RWPE2 (cell line): Measurements from ENCODE around the gene MARVELD1.
A peak's percentile ranks its signal among the peaks of the same experiment; 100 is the strongest.

ENCODE experiments used
- ATAC-seq: fragments of 200-7000 bp; cut with Tn5 transposase; 3 replicates; pipeline ENCODE4 v1.9.1; 2021; ENCODE audit warnings: low read depth
- DNase-seq: peaks from one replicate; pipeline ENCODE4 v3.0.0-alpha.2; 2020; ENCODE audit warnings: low spot score
- H3K27ac ChIP-seq: fragments of 450-650 bp; 2 replicates; pipeline ENCODE4 v1.5.1; 2017; ENCODE audit warnings: mild to moderate bottlenecking; ENCODE audit not compliant: poor library complexity, severe bottlenecking
- H3K27me3 ChIP-seq: fragments of 250-450 bp; sonication (Bioruptor Pico); 2 replicates; pipeline ENCODE4 v1.5.1; 2021; ENCODE audit warnings: mild to moderate bottlenecking, moderate library complexity; ENCODE audit not compliant: insufficient read depth, poor library complexity, severe bottlenecking
- H3K36me3 ChIP-seq: fragments of 250-450 bp; sonication (Bioruptor Pico); 2 replicates; pipeline ENCODE4 v1.5.1; 2020; ENCODE audit warnings: low read depth, mild to moderate bottlenecking, moderate library complexity
- H3K4me1 ChIP-seq: fragments of 250-450 bp; sonication (Bioruptor Pico); 2 replicates; pipeline ENCODE4 v1.5.1; 2021; ENCODE audit warnings: mild to moderate bottlenecking, moderate library complexity; ENCODE audit not compliant: insufficient read depth, poor library complexity, severe bottlenecking
- H3K4me3 ChIP-seq: fragments of 250-450 bp; sonication (Bioruptor Pico); 2 replicates; pipeline ENCODE4 v1.5.1; 2021; ENCODE audit warnings: mild to moderate bottlenecking, moderate library complexity; ENCODE audit not compliant: severe bottlenecking
- H3K9me3 ChIP-seq: fragments of 250-450 bp; sonication (Bioruptor Pico); 2 replicates; pipeline ENCODE4 v1.5.1; 2021; ENCODE audit warnings: mild to moderate bottlenecking, moderate library complexity; ENCODE audit not compliant: severe bottlenecking
- TF ChIP-seq, protein P1 (sequence below): fragments of 450-650 bp; IDR thresholded peaks from one replicate; pipeline ENCODE4 v1.5.1; 2017; ENCODE audit warnings: mild to moderate bottlenecking, moderate library complexity; ENCODE audit not compliant: poor library complexity, severe bottlenecking

The MARVELD1 gene

DNA sequence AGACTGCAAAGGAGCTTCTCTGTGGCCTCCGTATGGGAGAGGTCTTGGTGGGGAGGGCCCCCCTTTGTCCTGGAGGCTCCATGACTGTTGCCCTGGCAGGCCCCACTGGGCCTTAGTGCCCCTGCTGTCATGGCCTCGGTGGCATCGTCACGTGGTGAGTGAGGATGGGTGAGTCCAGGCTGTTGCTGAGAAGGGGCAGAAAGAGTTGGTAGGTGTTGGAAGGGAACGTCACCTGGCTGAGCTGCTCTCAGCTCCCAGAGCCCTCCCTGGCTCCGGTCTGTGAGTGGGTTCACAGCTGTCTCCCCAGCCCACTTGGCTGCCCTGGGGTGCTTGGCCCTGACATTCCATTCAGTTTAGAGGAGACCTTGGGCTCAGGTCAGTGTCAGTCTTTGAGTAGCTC lies 42.2 kb downstream of the MARVELD1 start:
- TF ChIP-seq, protein P1, sequence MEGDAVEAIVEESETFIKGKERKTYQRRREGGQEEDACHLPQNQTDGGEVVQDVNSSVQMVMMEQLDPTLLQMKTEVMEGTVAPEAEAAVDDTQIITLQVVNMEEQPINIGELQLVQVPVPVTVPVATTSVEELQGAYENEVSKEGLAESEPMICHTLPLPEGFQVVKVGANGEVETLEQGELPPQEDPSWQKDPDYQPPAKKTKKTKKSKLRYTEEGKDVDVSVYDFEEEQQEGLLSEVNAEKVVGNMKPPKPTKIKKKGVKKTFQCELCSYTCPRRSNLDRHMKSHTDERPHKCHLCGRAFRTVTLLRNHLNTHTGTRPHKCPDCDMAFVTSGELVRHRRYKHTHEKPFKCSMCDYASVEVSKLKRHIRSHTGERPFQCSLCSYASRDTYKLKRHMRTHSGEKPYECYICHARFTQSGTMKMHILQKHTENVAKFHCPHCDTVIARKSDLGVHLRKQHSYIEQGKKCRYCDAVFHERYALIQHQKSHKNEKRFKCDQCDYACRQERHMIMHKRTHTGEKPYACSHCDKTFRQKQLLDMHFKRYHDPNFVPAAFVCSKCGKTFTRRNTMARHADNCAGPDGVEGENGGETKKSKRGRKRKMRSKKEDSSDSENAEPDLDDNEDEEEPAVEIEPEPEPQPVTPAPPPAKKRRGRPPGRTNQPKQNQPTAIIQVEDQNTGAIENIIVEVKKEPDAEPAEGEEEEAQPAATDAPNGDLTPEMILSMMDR = no peak

DNA sequence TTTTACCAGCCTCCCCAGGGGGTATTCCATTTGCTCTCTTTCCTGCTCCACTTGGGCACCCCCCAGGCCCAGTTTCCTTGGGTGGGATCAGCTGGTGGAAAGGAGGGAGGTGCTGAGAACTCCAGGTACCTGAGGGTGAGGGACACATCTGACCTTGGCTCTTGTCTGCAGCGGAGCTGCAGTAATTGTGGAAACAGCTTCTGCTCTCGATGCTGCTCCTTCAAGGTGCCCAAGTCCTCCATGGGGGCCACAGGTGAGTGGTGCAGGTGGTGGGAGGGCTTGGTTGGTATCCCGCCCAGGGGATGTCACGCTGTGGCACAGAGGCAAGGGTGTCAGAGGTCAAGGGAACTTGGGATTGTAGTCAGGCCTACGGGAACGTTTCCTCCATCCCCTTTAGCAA lies 43.9 kb downstream of the MARVELD1 start:
- H3K4me1 ChIP-seq = no peaks in the 10 kb centered on the region
- no peak overlapping the region for H3K4me3 ChIP-seq
- no peaks in the 10 kb centered on the region for H3K27me3 ChIP-seq
- no peaks in the 10 kb centered on the region for H3K9me3 ChIP-seq
- no peak for ATAC-seq
- no peak overlapping the region for H3K27ac ChIP-seq
- DNase-seq = no peak
- peaks cover 44% of the 10 kb centered on the region for H3K36me3 ChIP-seq
- TF ChIP-seq, protein P1 = no peak

More for the DNA sequence above, 42.2 kb downstream of the MARVELD1 start:
- peaks cover 56% of the 10 kb centered on the region for H3K36me3 ChIP-seq
- no peaks in the 10 kb centered on the region for H3K4me1 ChIP-seq
- H3K27ac ChIP-seq = no peak overlapping the region
- DNase-seq (no peak), ATAC-seq (no peak)
- no peaks in the 10 kb centered on the region for H3K27me3 ChIP-seq
- no peak overlapping the region for H3K4me3 ChIP-seq
- no peaks in the 10 kb centered on the region for H3K9me3 ChIP-seq

DNA sequence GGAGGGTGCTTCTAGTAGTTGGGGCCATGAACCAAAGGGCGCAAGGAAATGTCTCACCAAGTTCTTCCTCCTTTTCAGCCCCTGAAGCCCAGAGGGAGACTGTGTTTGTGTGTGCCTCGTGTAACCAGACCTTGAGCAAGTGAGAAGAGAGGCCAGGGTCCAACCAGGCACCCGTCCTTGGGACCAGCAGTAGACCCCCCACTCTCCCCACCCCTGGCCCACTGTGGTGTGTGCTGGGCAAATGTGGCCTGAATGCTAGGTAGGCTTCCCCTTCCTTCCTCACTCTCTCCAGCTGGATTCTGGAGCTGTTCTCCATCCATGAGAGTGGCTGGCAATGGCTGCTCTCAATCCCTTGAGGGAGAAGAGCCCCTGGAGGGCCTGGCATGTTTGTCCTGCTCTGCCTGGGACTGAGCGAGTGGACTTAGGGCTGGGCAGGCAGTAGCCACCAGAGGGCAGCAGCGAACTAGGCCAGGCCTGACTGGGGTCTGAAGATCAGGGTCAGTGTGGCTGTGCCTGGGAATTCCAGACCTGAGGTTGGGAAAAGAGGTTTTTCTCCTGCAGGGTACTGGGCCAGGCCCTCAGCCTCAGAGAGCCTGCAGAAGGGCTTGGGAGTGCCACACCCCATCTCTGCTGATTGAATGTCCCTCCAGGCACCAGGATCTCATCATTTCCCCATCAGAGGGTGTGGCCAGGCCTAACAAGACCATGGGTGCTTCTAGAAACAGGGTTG lies 45.8 kb downstream of the MARVELD1 start:
- H3K4me3 ChIP-seq = no peak overlapping the region
- H3K4me1 ChIP-seq = no peaks in the 10 kb centered on the region
- TF ChIP-seq, protein P1 = peak; percentile 91
- ATAC-seq (peak; percentile 77), DNase-seq (no peak)
- H3K9me3 ChIP-seq = no peaks in the 10 kb centered on the region
- no peaks in the 10 kb centered on the region for H3K27me3 ChIP-seq
- H3K27ac ChIP-seq = no peak overlapping the region
- H3K36me3 ChIP-seq = peaks cover 34% of the 10 kb centered on the region

DNA sequence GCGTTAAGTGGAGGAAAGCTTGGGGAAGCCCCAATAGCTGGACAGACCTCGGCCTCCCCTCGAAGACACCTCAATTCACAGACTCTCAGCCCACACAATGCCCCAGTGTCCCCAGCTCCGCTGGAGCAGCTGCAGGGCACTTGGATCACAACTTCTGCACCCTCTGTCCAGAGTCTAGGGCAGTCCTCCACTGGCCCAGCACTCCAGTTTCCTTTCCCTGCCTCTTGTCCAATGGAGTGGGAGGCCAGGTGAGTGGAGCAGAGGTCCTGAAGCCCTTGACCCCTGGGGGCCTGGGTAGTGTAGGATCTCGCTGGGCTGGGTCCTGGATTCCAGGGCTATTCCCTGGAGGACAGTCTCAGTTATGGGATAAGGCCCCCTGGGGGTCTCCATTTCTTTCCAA lies 46.4 kb downstream of the MARVELD1 start:
- H3K4me1 ChIP-seq = no peaks in the 10 kb centered on the region
- H3K4me3 ChIP-seq = no peak overlapping the region
- DNase-seq (no peak), ATAC-seq (no peak)
- TF ChIP-seq, protein P1 = no peak
- H3K27me3 ChIP-seq = no peaks in the 10 kb centered on the region
- no peak overlapping the region for H3K27ac ChIP-seq
- peaks cover 28% of the 10 kb centered on the region for H3K36me3 ChIP-seq
- no peaks in the 10 kb centered on the region for H3K9me3 ChIP-seq

DNA sequence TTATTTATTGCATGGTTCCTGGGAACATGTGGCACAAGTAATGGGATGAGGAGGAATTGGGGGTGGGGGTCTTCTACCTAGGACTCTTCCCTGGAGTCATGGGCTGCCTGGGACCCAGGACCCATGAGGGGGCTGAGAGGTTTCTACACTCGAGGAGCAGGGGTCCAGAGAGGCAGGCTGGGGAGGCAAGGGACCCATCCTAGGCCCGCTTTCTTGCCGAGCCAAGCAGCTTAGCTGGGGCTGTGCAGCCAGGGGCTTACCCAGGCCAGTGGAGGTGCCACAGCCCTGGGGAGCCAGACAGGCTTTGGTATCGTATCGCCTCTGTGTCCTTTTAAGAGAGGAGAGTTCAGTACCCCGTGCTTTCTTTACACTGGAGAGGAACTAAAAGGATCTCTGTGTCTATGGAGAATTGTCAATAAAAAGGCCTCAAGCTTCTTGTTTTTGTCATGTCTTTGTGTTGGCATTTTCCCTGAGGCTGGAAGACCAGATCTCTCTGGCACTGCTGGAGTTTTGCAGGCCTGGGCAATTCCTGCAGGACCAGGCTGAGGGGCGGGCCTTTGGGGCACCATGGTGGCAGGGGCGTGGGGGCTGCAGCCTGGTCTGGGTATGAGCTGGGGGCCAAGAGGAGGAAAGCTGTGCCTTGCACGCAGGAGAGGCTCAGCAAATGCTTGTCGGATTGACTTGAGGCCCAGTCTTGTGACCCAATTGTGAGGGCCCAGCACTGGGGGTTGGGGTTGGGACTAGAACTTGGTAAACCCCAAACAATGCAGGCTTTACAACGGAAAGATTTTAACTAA lies 47.1 kb downstream of the MARVELD1 start:
- no peak for ATAC-seq
- Histone ChIP-seq H3K4me1 (no peaks in the 10 kb centered on the region), H3K36me3 (peaks cover 22% of the 10 kb centered on the region), H3K4me3 (no peak overlapping the region), H3K27ac (no peak overlapping the region), H3K27me3 (no peaks in the 10 kb centered on the region), H3K9me3 (no peaks in the 10 kb centered on the region)
- no peak for DNase-seq
- TF ChIP-seq, protein P1 = no peak
